Sigmoid colon (tissue), 4 donors: ENCODE results near the gene BDNF.

Experiments used
- EP300 ChIP-seq, 4 donors: sonication (generic); formaldehyde crosslinking; IDR thresholded peaks; one replicate each; pipeline ENCODE4 v1.6.1; 2017; ENCODE audit warnings: antibody characterized with exemption in 4 of 4
- POLR2A ChIP-seq, 2 donors: fragments of 450-650 bp; IDR thresholded peaks; one replicate each; pipeline ENCODE4 v1.6.1; 2016; ENCODE audit warnings: antibody characterized with exemption in 2 of 2, mild to moderate bottlenecking in 2 of 2, moderate library complexity in 2 of 2
- POLR2AphosphoS5 ChIP-seq, 4 donors: sonication (generic); formaldehyde crosslinking; IDR thresholded peaks; one replicate each; pipeline ENCODE4 v1.6.1; 2017; ENCODE audit warnings: antibody characterized with exemption in 4 of 4
- TF ChIP-seq, protein P1 (sequence below), 4 experiments: fragments of 450-650 bp in 3 of 4; fragments of 200-600 bp in 1 of 4; IDR thresholded peaks; one replicate each; pipeline ENCODE4 v1.5.1; 2016 to 2019; ENCODE audit warnings: antibody characterized with exemption in 4 of 4, mild to moderate bottlenecking in 3 of 4, moderate library complexity in 2 of 4

DNA sequence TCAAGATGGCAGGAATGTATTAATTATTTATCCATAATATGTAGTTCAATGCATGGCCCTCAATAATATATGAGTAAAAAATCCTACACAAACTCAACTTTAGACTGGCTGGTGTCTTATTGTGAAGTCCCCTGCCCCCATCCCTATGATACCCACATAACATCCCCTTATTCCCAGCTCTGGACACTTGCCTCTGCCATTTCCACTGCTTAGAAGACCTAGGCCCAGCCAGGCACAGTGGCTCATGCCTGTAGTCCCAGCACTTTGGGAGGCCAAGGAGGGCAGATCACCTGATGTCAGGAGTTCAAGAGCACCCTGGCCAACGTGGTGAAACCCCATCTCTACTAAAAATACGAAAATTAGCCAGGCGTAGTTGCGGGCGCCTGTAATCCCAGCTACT, 84.4 kb downstream of the BDNF start:
- TF ChIP-seq, protein P1, sequence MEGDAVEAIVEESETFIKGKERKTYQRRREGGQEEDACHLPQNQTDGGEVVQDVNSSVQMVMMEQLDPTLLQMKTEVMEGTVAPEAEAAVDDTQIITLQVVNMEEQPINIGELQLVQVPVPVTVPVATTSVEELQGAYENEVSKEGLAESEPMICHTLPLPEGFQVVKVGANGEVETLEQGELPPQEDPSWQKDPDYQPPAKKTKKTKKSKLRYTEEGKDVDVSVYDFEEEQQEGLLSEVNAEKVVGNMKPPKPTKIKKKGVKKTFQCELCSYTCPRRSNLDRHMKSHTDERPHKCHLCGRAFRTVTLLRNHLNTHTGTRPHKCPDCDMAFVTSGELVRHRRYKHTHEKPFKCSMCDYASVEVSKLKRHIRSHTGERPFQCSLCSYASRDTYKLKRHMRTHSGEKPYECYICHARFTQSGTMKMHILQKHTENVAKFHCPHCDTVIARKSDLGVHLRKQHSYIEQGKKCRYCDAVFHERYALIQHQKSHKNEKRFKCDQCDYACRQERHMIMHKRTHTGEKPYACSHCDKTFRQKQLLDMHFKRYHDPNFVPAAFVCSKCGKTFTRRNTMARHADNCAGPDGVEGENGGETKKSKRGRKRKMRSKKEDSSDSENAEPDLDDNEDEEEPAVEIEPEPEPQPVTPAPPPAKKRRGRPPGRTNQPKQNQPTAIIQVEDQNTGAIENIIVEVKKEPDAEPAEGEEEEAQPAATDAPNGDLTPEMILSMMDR (IDR thresholded peaks at IDR 0.05) = no peak
- TF ChIP-seq POLR2AphosphoS5 (IDR thresholded peaks at IDR 0.05) (no peak), POLR2A (IDR thresholded peaks at IDR 0.05) (no peak), EP300 (IDR thresholded peaks at IDR 0.05) (no peak)
